Measurements from ENCODE around the gene TBC1D17.

Gene TBC1D17

GRCh38 chr19:49848938-49849337, 28.6 kb upstream of the TBC1D17 start:
- DNase-seq: no peak

DNA sequence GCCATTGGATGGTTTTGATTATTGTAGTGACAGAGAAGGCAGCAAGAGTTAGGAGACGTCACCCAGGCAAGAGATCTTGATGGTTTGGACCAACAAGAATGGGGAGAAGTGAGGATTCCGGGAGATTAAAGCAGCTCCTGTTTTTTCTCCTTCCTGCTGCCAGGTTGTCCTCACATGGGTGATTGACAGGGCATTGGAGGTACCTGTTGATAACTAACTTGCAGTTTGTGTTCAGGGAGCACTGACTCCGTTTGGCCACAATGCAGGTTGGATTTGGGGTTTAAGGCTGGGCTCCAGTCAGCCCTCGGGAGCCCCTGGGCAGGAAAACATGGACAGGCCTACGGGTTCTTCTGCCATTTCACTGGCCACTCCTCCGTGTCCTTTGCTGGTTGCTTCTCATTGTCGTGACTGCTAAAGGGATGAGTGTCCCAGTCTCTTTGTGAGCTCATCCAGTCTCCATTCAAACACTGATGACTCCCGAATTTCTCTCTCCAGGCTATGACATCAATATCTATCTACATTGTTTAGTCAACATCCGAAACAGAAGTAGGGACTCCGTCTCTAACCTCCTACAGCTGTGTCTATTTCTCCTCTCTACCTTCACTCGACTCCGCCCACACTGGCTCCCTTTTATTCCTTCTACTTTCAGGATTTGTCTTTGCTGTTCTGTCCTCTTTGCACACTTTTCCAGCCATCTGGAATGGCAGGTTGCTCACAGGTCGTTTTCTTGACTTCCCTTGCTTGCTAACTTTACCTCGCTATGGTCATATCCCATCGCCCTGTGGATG, 27.9 kb upstream of the TBC1D17 start:
- DNase-seq: no peak

DNA sequence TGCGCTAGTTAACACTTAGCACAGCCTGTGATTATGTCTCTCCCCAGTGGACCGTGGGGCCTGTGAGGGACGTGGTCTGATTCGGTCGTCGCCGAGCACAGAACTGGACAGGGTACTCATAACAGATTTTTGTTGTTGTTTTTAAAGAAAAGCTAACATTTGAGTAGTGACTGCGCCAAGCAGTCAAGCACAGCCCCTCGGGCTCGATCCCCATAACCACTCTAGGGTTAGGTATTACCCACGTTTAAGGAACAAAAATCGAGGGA, 27.3 kb upstream of the TBC1D17 start:
- no peak for DNase-seq

DNA sequence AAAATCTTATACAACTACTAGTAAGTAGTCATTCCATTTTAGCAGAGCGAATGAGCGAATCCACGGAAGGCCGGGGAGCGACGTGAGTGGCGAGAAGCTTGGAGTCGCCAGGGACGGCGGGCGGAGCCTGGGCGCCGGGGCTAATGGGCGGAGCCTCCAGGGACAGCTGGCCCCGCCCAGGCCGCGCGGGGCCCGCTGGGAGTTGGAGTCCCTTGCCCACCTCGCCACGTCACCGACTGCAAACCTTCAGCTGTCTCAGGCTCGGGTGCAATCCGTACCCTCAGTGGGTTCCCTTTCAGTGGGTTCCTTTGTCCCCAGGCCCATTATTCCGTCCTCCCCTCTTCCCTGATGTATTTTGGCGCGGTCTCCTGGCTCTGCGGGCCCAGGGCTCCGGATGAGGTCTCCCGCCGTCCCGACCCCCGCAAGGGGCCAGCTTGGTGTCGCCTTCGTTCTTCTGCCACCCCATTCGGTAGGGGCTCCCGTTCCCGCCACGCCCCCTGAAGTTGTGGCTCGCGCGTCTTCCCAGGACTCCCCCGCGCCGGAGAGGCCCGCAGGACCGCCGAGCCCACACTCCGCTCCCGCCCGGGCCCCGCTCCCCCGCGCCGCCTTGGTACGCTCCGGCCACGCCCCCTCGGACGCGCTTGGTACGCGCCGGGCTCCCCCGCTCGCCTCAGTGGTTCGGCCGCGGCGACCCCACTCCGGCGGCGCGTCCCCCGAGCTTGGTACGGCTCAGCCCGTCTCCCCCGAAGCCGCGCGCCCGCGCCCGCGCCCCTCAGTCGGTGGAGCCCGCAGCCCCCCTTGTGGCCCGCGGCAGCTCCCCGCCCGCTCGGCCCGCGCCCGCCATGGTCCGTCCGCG, 26.8 kb upstream of the TBC1D17 start, which contains the start of gene PTOV1:
Gene PTOV1 (plus strand): TSS at position 673 of the 856 bp plus-strand sequence.
- peak; percentile 96 to 98 (median 97) for DNase-seq

- DNase-seq: peak in 2 of 4 experiments; percentile 31 to 42
Observed at GRCh38 chr19:49851456-49852259, 25.8 kb upstream of the TBC1D17 start.

DNA sequence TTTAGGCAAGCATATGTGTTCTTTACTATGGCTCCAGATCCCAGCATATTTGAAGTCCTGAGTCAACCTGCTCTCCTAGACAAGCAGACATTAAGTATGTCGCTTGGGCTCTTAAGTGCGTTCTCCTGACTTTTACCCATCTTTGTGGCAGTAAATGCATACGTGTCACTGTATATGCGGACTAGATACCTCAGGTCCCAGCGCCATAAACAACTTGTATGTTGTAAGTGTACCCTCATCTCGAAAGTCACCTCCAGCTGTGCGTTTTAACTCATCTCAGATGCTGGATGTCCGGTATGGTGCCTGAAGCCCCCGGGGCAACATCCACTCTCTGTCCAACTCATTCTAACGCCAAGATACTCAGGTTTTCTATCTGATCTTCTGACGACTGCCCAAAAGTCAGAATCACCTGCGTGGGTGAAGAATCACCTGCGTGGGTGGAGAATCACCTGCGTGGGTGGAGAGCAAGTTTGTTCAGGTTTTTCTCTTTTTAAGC, 24.8 kb upstream of the TBC1D17 start:
- no peak for DNase-seq

DNA sequence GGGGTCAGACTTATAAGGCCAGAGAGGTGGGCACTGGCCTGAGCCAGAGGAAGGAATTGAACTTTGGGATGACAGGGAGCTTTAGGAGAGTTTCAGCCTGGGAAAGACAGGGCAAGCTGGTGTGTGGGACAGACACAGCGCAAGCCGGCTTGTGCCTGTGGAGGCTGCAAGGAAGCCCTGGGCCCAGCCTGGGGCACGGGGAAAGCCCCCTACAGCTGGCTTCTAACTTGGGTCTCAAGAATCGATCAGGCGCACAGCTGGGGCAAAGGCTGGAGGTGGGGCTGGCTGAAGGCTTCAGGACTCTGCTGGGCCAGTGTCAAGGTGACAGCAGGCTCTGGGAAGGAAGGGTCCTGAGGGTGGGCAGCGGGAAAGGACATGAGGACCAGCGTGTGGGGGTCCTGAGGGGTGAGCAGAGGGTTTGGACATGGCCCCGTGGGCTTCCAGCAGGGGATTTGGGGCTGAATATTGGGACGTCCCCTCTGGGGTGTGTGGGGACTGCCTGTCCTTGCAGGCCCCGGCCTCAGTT, 23.6 kb upstream of the TBC1D17 start:
- DNase-seq: no peak

GRCh38 chr19:49854378-49855263, 22.9 kb upstream of the TBC1D17 start:
- DNase-seq: no peak

DNA sequence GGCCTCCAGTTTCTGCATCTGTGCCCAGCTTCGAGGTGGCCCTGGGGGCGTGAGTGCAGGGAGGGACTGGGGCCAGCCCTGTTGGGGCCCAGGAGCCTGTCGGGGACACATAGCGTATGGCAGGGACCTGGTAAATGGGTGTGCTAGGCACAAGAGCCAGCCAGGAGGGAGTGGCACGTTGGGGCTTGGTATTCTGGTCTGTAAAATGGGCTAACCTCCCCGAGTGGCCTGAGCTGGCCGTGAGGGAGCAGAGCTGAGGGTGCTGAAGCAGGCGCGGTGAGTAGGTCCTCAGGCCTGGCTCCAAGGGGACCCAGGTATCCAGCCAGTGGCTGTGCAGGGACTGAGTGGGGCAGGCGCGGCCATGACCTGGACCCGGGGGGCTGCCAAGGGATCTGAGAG, 22.2 kb upstream of the TBC1D17 start:
- DNase-seq: no peak

DNA sequence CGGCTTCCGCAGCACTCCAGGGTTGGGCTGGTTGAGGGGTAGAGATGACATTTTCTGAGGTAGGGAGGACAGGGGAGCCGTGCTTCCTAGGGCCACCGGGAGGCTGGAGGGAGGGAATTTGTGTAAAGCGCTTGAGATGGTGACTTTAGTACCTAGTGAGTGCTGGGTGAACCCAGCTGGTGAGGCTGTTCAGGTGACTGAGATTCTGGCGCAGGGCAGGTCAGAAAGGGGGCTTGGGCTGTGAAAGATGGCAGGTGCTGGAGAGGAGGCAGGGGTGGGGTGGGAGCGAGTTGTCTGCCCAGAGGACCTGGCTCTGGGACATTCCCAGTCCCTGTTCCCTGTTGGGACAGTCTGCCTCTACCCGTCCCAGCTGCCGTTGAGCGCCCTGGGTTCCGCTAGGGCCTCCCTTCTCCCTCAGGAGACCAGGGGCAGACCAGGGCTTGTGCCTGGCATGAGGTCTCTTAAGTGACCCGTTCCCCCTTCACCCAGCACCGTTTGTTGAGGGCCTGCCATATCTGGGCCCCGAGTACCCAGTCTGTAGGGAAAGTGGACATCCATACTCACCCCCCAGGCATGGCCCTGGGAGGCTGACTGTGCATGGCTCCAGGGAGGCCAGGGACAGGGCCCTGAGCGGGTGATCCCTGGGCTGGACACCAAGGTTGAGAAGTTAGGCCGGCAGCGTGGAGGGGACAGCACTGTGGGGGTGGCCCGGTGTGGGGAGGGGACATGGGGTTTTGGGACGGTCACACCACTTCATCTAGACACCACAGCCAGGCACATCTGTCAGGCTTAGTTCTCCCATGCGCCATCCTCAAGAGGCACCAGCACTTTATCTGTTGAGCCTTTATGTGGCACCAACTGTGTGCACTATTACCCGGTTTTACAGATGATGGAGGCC, 21.6 kb upstream of the TBC1D17 start:
- no peak for DNase-seq

DNA sequence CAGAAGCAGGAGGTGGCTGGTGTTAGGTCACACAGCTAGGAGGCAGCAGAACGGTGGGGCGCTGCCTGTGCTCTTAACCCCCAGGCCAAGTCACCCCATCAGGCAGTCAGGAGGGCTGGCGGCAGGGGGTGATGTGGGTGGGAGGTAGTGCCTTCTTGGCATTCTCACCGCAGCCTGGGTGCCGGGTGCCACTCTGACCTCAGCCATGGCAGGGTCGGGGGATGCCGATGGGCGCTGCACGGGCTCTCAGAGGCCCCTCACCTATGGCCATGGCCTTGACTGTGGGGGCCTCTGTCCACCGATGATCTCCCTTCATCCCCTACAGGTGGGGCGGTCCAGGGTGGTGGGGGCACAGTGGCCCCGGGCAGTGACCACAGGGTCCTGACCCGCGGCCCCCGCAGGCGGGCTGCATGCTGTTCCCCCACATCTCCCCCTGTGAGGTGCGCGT, 20.9 kb upstream of the TBC1D17 start:
- DNase-seq: no peak

- DNase-seq: no peak
Observed at GRCh38 chr19:49857061-49857837, 20.3 kb upstream of the TBC1D17 start.

- DNase-seq: no peak
Observed at GRCh38 chr19:49857838-49858087, 19.7 kb upstream of the TBC1D17 start.

DNA sequence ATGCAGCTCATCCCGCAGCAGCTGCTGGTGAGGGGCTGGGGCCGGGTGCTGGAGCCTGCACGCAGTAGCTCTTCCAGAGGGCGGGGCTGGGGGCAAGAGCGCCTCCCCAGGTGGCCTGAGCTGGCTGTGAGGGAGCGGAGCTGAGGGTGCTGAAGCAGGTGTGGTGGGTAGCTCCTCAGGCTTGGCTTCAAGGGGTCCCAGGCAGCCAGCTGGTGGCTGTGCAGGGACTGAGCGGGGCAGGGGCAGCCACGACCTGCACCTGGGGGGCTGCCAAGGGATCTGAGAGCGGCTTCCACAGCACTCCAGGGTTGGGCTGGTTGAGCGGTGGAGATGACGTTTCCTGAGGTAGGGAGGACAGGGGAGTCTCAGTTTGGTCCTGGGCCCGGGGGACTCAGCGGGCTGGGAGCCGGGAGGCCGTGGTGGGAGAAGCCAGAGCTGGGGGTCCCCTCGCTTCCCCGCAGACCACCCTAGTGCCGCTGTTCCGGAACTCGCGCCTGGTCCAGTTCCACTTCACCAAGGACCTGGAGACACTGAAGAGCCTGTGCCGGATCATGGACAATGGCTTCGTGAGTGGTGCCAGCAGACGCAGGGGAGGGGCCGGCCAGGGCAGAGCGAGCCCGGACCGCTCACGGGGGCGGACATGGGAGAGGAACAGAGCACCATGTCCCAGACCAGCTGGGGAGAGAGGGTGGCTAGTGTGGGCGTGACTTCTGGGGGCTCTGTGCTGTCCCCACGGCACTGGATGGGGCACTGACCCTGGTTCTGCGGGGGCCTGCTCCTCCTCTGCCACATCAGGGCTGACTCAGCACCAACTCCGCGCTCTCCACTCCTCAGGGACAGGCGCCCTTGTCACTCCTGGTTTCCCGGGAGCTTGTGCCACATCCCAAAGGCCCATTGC, 19.2 kb upstream of the TBC1D17 start:
- no peak for DNase-seq

DNA sequence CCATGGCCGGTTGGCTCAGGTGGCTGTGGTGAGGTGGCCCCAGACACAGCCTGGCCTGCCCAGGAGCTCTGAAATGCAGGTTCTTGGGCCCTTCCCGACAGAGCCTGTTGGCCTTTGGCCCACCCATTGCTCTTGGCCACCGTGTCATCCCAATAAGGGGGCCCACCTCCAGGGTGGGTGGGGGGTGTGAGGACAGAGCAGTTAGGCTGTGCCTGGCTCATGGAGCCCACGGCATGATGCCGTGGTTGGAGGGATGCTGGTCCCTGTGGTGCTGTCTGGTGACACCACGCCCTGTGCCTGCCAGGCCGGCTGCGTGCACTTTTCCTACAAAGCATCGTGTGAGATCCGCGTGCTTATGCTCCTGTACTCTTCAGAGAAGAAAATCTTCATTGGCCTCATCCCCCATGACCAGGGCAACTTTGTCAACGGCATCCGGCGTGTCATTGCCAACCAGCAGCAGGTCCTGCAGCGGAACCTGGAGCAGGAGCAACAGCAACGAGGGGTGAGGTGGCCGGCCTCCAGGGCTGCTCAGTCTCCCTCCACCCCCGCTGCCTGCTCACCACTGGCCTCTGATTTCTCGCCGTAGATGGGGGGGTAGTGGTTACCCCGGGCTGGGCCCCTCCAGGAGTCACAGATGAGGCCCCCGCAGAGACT, 17.7 kb upstream of the TBC1D17 start:
- no peak for DNase-seq

DNA sequence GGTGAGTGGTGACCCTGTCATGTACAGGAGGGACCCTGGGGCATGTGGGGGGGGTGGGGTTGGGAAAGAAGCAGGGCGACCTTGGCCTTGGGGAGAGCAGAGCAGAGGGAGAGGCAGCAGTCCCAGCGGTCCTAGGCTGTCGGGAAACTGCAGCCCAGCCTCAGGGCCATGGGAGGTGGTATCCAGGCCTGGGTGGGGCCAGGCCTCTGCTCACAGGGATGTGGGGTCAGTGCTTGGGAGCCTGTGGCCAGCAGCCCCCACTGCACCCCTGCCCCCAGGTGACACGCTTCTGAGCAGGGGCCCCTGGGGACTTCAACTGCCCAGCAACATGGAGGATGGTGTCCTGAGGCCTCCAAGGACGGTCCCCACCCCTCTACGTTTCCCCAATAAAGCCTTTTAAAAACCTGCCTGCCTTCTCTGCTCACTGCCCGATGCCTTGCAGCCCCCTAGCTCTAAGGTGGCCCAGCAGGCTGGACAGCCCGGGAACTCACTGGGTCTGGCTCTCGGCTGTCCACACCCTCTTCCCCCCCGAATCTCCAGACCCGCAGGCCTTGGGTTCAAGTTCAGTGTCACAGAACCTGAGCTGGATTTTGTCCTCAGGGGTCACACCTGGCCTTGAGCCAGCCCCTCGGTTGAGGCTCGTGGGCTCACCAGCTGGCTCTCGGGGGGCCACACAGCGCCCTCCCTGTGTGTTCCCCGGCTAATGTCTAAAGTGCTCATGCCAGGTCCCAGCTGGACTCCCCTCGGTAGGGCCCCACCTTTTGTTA, 17.0 kb upstream of the TBC1D17 start:
- no peak for DNase-seq

DNA sequence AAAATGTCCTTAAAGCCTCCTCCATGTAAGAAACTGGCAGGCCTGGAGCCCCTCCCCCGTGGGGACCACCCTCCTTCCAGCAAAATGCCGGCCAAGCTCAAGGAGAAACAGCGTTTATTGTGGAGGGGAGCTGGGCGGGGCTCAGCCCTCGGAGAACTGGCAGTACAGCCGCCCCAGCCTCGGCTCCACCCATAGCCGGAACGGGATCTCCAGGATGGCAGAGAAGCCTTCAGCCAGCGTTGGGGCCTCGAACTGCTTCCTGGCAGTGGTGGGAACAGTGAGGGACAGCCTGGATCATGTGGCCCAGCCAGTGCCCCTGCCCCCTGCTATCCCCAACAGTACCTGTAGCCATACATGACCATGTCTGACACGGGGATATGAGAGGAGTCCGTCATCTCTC, 16.4 kb upstream of the TBC1D17 start:
- DNase-seq: no peak

Data from suppressor macrophage (primary cell).